ENCODE data around the gene FASTKD2.

FASTKD2 gene

GRCh38 chr2:206739271-206739670 lies 26.1 kb upstream of the FASTKD2 start:
- no peaks in the 10 kb centered on the region for H3K9me3 ChIP-seq (ENCODE audit: insufficient read depth, low read depth, low read length)
- no peak overlapping the region for H3K9ac ChIP-seq (ENCODE audit: low read depth, low read length, poor library complexity, severe bottlenecking)
- TF ChIP-seq EZH2phosphoT487 (IDR thresholded peaks at IDR 0.05; ENCODE audit: borderline replicate concordance) (no peak), CTCF (conservative IDR thresholded peaks at IDR 0.05; ENCODE audit: low read length) (no peak)
- H3K79me2 ChIP-seq (ENCODE audit: insufficient read depth, low read length) = no peaks in the 10 kb centered on the region
- no peaks in the 10 kb centered on the region for H3K36me3 ChIP-seq (ENCODE audit: insufficient read depth, low read length)
- no peaks in the 10 kb centered on the region for H3K27me3 ChIP-seq (ENCODE audit: insufficient read depth, low read length, poor library complexity, severe bottlenecking)
- H2AFZ ChIP-seq (ENCODE audit: low read length) = no peak overlapping the region
- H3K4me1 ChIP-seq (ENCODE audit: insufficient read depth, low read length, poor library complexity, severe bottlenecking) = no peaks in the 10 kb centered on the region
- H3K4me2 ChIP-seq (ENCODE audit: low read depth, low read length, poor library complexity, severe bottlenecking) = no peak overlapping the region
- no peaks in the 10 kb centered on the region for H3F3A ChIP-seq (ENCODE audit: low read depth)
- no peak overlapping the region for H3K4me3 ChIP-seq (ENCODE audit: low read length, poor library complexity, severe bottlenecking)
- no peaks in the 10 kb centered on the region for H4K20me1 ChIP-seq (ENCODE audit: insufficient read depth, low read length, poor library complexity, severe bottlenecking)
- no peaks in the 10 kb centered on the region for H3K9me2 ChIP-seq (replicated peaks; ENCODE audit: low read depth, low read length)

- TF ChIP-seq EZH2phosphoT487 (IDR thresholded peaks at IDR 0.05; ENCODE audit: borderline replicate concordance) (no peak), CTCF (conservative IDR thresholded peaks at IDR 0.05; ENCODE audit: low read length) (no peak)
- Histone ChIP-seq H3K4me2 (ENCODE audit: low read depth, low read length, poor library complexity, severe bottlenecking) (no peak overlapping the region), H3F3A (ENCODE audit: low read depth) (no peaks in the 10 kb centered on the region), H3K4me3 (ENCODE audit: low read length, poor library complexity, severe bottlenecking) (no peak overlapping the region), H3K36me3 (ENCODE audit: insufficient read depth, low read length) (no peaks in the 10 kb centered on the region), H3K9ac (ENCODE audit: low read depth, low read length, poor library complexity, severe bottlenecking) (no peak overlapping the region), H3K9me2 (replicated peaks; ENCODE audit: low read depth, low read length) (no peaks in the 10 kb centered on the region), H3K27me3 (ENCODE audit: insufficient read depth, low read length, poor library complexity, severe bottlenecking) (no peaks in the 10 kb centered on the region), H2AFZ (ENCODE audit: low read length) (no peak overlapping the region), H4K20me1 (ENCODE audit: insufficient read depth, low read length, poor library complexity, severe bottlenecking) (no peaks in the 10 kb centered on the region), H3K9me3 (ENCODE audit: insufficient read depth, low read depth, low read length) (no peaks in the 10 kb centered on the region), H3K4me1 (ENCODE audit: insufficient read depth, low read length, poor library complexity, severe bottlenecking) (no peaks in the 10 kb centered on the region), H3K79me2 (ENCODE audit: insufficient read depth, low read length) (no peaks in the 10 kb centered on the region)
Observed at GRCh38 chr2:206740800-206741199, 24.6 kb upstream of the FASTKD2 start.

GRCh38 chr2:206756816-206757215 lies 8.6 kb upstream of the FASTKD2 start:
- H3K27me3 ChIP-seq (ENCODE audit: insufficient read depth, low read length, poor library complexity, severe bottlenecking) = peaks cover 2% of the 10 kb centered on the region
- no peaks in the 10 kb centered on the region for H3K79me2 ChIP-seq (ENCODE audit: insufficient read depth, low read length)
- H2AFZ ChIP-seq (ENCODE audit: low read length) = no peak overlapping the region
- no peak overlapping the region for H3K4me3 ChIP-seq (ENCODE audit: low read length, poor library complexity, severe bottlenecking)
- no peaks in the 10 kb centered on the region for H4K20me1 ChIP-seq (ENCODE audit: insufficient read depth, low read length, poor library complexity, severe bottlenecking)
- TF ChIP-seq CTCF (conservative IDR thresholded peaks at IDR 0.05; ENCODE audit: low read length) (no peak), EZH2phosphoT487 (IDR thresholded peaks at IDR 0.05; ENCODE audit: borderline replicate concordance) (no peak)
- no peaks in the 10 kb centered on the region for H3K9me2 ChIP-seq (replicated peaks; ENCODE audit: low read depth, low read length)
- H3K4me2 ChIP-seq (ENCODE audit: low read depth, low read length, poor library complexity, severe bottlenecking) = no peak overlapping the region
- no peaks in the 10 kb centered on the region for H3K4me1 ChIP-seq (ENCODE audit: insufficient read depth, low read length, poor library complexity, severe bottlenecking)
- no peaks in the 10 kb centered on the region for H3K9me3 ChIP-seq (ENCODE audit: insufficient read depth, low read depth, low read length)
- no peaks in the 10 kb centered on the region for H3K36me3 ChIP-seq (ENCODE audit: insufficient read depth, low read length)
- H3K9ac ChIP-seq (ENCODE audit: low read depth, low read length, poor library complexity, severe bottlenecking) = no peak overlapping the region
- H3F3A ChIP-seq (ENCODE audit: low read depth) = no peaks in the 10 kb centered on the region

All from Loucy (cell line).